ENCODE measurements around the gene CEP85L.

Gene CEP85L

GRCh38 chr6:118588626-118589025 is 62.8 kb downstream of the CEP85L start:
- H3K4me3 Mint-ChIP-seq: no peak overlapping the region
- peak overlapping the region; percentile 35 for H3K27ac Mint-ChIP-seq
- H3K9me3 Mint-ChIP-seq: no peaks in the 10 kb centered on the region
- H3K27me3 Mint-ChIP-seq: no peaks in the 10 kb centered on the region
- H3K4me1 Mint-ChIP-seq (ENCODE audit: low read depth): peaks cover 53% of the 10 kb centered on the region
- DNase-seq: no peak
- H3K36me3 Mint-ChIP-seq (ENCODE audit: low read depth): peaks cover 65% of the 10 kb centered on the region

- DNase-seq: no peak
- Mint-ChIP-seq H3K4me1 (ENCODE audit: low read depth) (peaks cover 44% of the 10 kb centered on the region), H3K36me3 (ENCODE audit: low read depth) (peaks cover 71% of the 10 kb centered on the region), H3K27me3 (no peaks in the 10 kb centered on the region), H3K9me3 (no peaks in the 10 kb centered on the region), H3K27ac (no peak overlapping the region), H3K4me3 (no peak overlapping the region)
Measured at GRCh38 chr6:118586746-118587485, 64.5 kb downstream of the CEP85L start.

GRCh38 chr6:118584911-118585310 is 66.5 kb downstream of the CEP85L start:
- Mint-ChIP-seq H3K9me3 (peaks cover 9% of the 10 kb centered on the region), H3K4me3 (no peak overlapping the region), H3K4me1 (ENCODE audit: low read depth) (peaks cover 35% of the 10 kb centered on the region), H3K27ac (peak overlapping the region; percentile 41), H3K27me3 (no peaks in the 10 kb centered on the region), H3K36me3 (ENCODE audit: low read depth) (peaks cover 72% of the 10 kb centered on the region)
- DNase-seq: no peak

GRCh38 chr6:118581489-118581959 is 69.9 kb downstream of the CEP85L start:
- H3K27me3 Mint-ChIP-seq: no peaks in the 10 kb centered on the region
- H3K36me3 Mint-ChIP-seq (ENCODE audit: low read depth): peaks cover 88% of the 10 kb centered on the region
- DNase-seq: no peak
- no peak overlapping the region for H3K27ac Mint-ChIP-seq
- peaks cover 30% of the 10 kb centered on the region for H3K9me3 Mint-ChIP-seq
- H3K4me1 Mint-ChIP-seq (ENCODE audit: low read depth): peaks cover 12% of the 10 kb centered on the region
- H3K4me3 Mint-ChIP-seq: no peak overlapping the region

- DNase-seq: no peak
- Mint-ChIP-seq H3K27me3 (no peaks in the 10 kb centered on the region), H3K9me3 (peaks cover 37% of the 10 kb centered on the region), H3K27ac (peak overlapping the region; percentile 63), H3K36me3 (ENCODE audit: low read depth) (peaks cover 90% of the 10 kb centered on the region), H3K4me3 (no peak overlapping the region), H3K4me1 (ENCODE audit: low read depth) (peaks cover 9% of the 10 kb centered on the region)
Measured at GRCh38 chr6:118580585-118581419, 70.6 kb downstream of the CEP85L start.

- Mint-ChIP-seq H3K36me3 (ENCODE audit: low read depth) (peaks cover 90% of the 10 kb centered on the region), H3K9me3 (peaks cover 43% of the 10 kb centered on the region), H3K4me1 (ENCODE audit: low read depth) (peaks cover 5% of the 10 kb centered on the region), H3K4me3 (no peak overlapping the region), H3K27ac (no peak overlapping the region), H3K27me3 (no peaks in the 10 kb centered on the region)
- no peak for DNase-seq
Measured at GRCh38 chr6:118579786-118580185, 71.6 kb downstream of the CEP85L start.

GRCh38 chr6:118578617-118579016 is 72.8 kb downstream of the CEP85L start:
- H3K4me1 Mint-ChIP-seq (ENCODE audit: low read depth): peaks cover 5% of the 10 kb centered on the region
- H3K9me3 Mint-ChIP-seq: peaks cover 54% of the 10 kb centered on the region
- no peak overlapping the region for H3K27ac Mint-ChIP-seq
- no peak for DNase-seq
- no peaks in the 10 kb centered on the region for H3K27me3 Mint-ChIP-seq
- peaks cover 98% of the 10 kb centered on the region for H3K36me3 Mint-ChIP-seq (ENCODE audit: low read depth)
- H3K4me3 Mint-ChIP-seq: no peak overlapping the region

GRCh38 chr6:118577972-118578371 is 73.4 kb downstream of the CEP85L start:
- peaks cover 54% of the 10 kb centered on the region for H3K9me3 Mint-ChIP-seq
- DNase-seq: no peak
- peaks cover 95% of the 10 kb centered on the region for H3K36me3 Mint-ChIP-seq (ENCODE audit: low read depth)
- no peaks in the 10 kb centered on the region for H3K27me3 Mint-ChIP-seq
- no peak overlapping the region for H3K4me3 Mint-ChIP-seq
- peaks cover 5% of the 10 kb centered on the region for H3K4me1 Mint-ChIP-seq (ENCODE audit: low read depth)
- H3K27ac Mint-ChIP-seq: no peak overlapping the region

GRCh38 chr6:118574051-118574865 is 77.1 kb downstream of the CEP85L start:
- no peak overlapping the region for H3K4me3 Mint-ChIP-seq
- H3K27ac Mint-ChIP-seq: peak overlapping the region; percentile 16
- H3K27me3 Mint-ChIP-seq: no peaks in the 10 kb centered on the region
- DNase-seq: no peak
- H3K9me3 Mint-ChIP-seq: peaks cover 44% of the 10 kb centered on the region
- H3K4me1 Mint-ChIP-seq (ENCODE audit: low read depth): peaks cover 13% of the 10 kb centered on the region
- peaks cover 60% of the 10 kb centered on the region for H3K36me3 Mint-ChIP-seq (ENCODE audit: low read depth)

- peak overlapping the region; percentile 2 for H3K27ac Mint-ChIP-seq
- peaks cover 35% of the 10 kb centered on the region for H3K36me3 Mint-ChIP-seq (ENCODE audit: low read depth)
- H3K9me3 Mint-ChIP-seq: peaks cover 20% of the 10 kb centered on the region
- no peak overlapping the region for H3K4me3 Mint-ChIP-seq
- DNase-seq: no peak
- H3K4me1 Mint-ChIP-seq (ENCODE audit: low read depth): peaks cover 27% of the 10 kb centered on the region
- no peaks in the 10 kb centered on the region for H3K27me3 Mint-ChIP-seq
Measured at GRCh38 chr6:118571121-118571520, 80.3 kb downstream of the CEP85L start.

- no peak for DNase-seq
- Mint-ChIP-seq H3K9me3 (peaks cover 8% of the 10 kb centered on the region), H3K4me1 (ENCODE audit: low read depth) (peaks cover 37% of the 10 kb centered on the region), H3K27me3 (no peaks in the 10 kb centered on the region), H3K4me3 (no peak overlapping the region), H3K27ac (no peak overlapping the region), H3K36me3 (ENCODE audit: low read depth) (peaks cover 33% of the 10 kb centered on the region)
Measured at GRCh38 chr6:118569498-118569897, 81.9 kb downstream of the CEP85L start.

- peaks cover 30% of the 10 kb centered on the region for H3K36me3 Mint-ChIP-seq (ENCODE audit: low read depth)
- H3K27ac Mint-ChIP-seq: peak overlapping the region; percentile 26
- H3K4me1 Mint-ChIP-seq (ENCODE audit: low read depth): peaks cover 39% of the 10 kb centered on the region
- no peak for DNase-seq
- H3K27me3 Mint-ChIP-seq: no peaks in the 10 kb centered on the region
- no peaks in the 10 kb centered on the region for H3K9me3 Mint-ChIP-seq
- H3K4me3 Mint-ChIP-seq: no peak overlapping the region
Measured at GRCh38 chr6:118567974-118568373, 83.4 kb downstream of the CEP85L start.

- H3K9me3 Mint-ChIP-seq: no peaks in the 10 kb centered on the region
- no peak overlapping the region for H3K4me3 Mint-ChIP-seq
- no peaks in the 10 kb centered on the region for H3K27me3 Mint-ChIP-seq
- peaks cover 37% of the 10 kb centered on the region for H3K36me3 Mint-ChIP-seq (ENCODE audit: low read depth)
- DNase-seq: no peak
- H3K27ac Mint-ChIP-seq: peak overlapping the region; percentile 30
- peaks cover 45% of the 10 kb centered on the region for H3K4me1 Mint-ChIP-seq (ENCODE audit: low read depth)
Measured at GRCh38 chr6:118565311-118565960, 86.0 kb downstream of the CEP85L start.

GRCh38 chr6:118562959-118563358 is 88.4 kb downstream of the CEP85L start:
- Mint-ChIP-seq H3K4me3 (no peak overlapping the region), H3K36me3 (ENCODE audit: low read depth) (peaks cover 37% of the 10 kb centered on the region), H3K27ac (peak overlapping the region; percentile 37), H3K4me1 (ENCODE audit: low read depth) (peaks cover 55% of the 10 kb centered on the region), H3K27me3 (no peaks in the 10 kb centered on the region), H3K9me3 (no peaks in the 10 kb centered on the region)
- DNase-seq: no peak

Measured in activated T-cell treated with anti-CD3 and anti-CD28 coated beads, Interleukin-2, amount 50 U/mL, for 24 hours (primary cell).